HepG2 (cell line): ENCODE measurements around the gene C20orf204. TPM values are rescaled to one million over a fixed set of nuclear protein-coding genes. Genes with fewer than 3 reads are reported as not detected.

Experiments
- AHR ChIP-seq: IDR thresholded peaks from 2 replicates; pipeline ENCODE4 v1.6.1; 2018; ENCODE audit warnings: missing genetic modification reagents, missing compliant biosample characterization
- BCL6 ChIP-seq: IDR thresholded peaks from 2 replicates; pipeline ENCODE4 v1.6.1; 2016; ENCODE audit warnings: missing genetic modification reagents, missing compliant biosample characterization
- CBFB ChIP-seq: sonication (generic); formaldehyde crosslinking; IDR thresholded peaks from 2 replicates; pipeline ENCODE4 v1.4.0; 2020; ENCODE audit warnings: missing genetic modification reagents
- CHD2 ChIP-seq: IDR thresholded peaks from 2 replicates; pipeline ENCODE4 v1.6.1; 2011; ENCODE audit warnings: low read depth, low read length, improper control_type of control experiment
- PPARG ChIP-seq: conservative IDR thresholded peaks from 2 replicates; pipeline ENCODE4 v1.6.1; 2016; ENCODE audit warnings: missing biosample characterization, missing genetic modification reagents
- REL ChIP-seq: sonication (generic); formaldehyde crosslinking; conservative IDR thresholded peaks from 2 replicates; pipeline ENCODE4 v1.8.0; 2022; ENCODE audit warnings: mild to moderate bottlenecking, missing genetic modification reagents, moderate library complexity
- RFX1 ChIP-seq: fragments of 450-650 bp; IDR thresholded peaks from 2 replicates; pipeline ENCODE4 v1.6.1; 2017
- RFXANK ChIP-seq: IDR thresholded peaks from 2 replicates; pipeline ENCODE4 v1.6.1; 2016
- SMAD1 ChIP-seq: sonication (generic); formaldehyde crosslinking; IDR thresholded peaks from 2 replicates; pipeline ENCODE4 v1.4.0; 2020; ENCODE audit warnings: missing genetic modification reagents, low read depth, mild to moderate bottlenecking, borderline replicate concordance
- ZNF331 ChIP-seq: sonication (generic); formaldehyde crosslinking; IDR thresholded peaks from 2 replicates; pipeline ENCODE4 v1.4.0; 2020; ENCODE audit warnings: missing genetic modification reagents
- ZNF350 ChIP-seq: sonication (generic); formaldehyde crosslinking; IDR thresholded peaks from 2 replicates; pipeline ENCODE4 v1.4.0; 2020; ENCODE audit warnings: mild to moderate bottlenecking, low read depth, missing genetic modification reagents, borderline replicate concordance
- ZNF562 ChIP-seq: sonication (generic); formaldehyde crosslinking; IDR thresholded peaks from 2 replicates; pipeline ENCODE4 v1.8.0; 2022; ENCODE audit warnings: missing genetic modification reagents, borderline replicate concordance
- ZNF577 ChIP-seq: sonication (generic); formaldehyde crosslinking; IDR thresholded peaks from 2 replicates; pipeline ENCODE4 v1.4.0; 2020; ENCODE audit warnings: mild to moderate bottlenecking, low read depth, missing genetic modification reagents, borderline replicate concordance
- ZNF605 ChIP-seq: sonication (generic); formaldehyde crosslinking; IDR thresholded peaks from 2 replicates; pipeline ENCODE4 v1.8.0; 2022; ENCODE audit warnings: mild to moderate bottlenecking, missing genetic modification reagents
- ZNF644 ChIP-seq: IDR thresholded peaks from 2 replicates; pipeline ENCODE4 v1.6.1; 2016; ENCODE audit warnings: low read depth
- ZNF749 ChIP-seq: sonication (generic); formaldehyde crosslinking; IDR thresholded peaks from 2 replicates; pipeline ENCODE4 v1.8.0; 2022; ENCODE audit warnings: mild to moderate bottlenecking, missing genetic modification reagents, moderate library complexity, borderline replicate concordance
- ZSCAN12 ChIP-seq: sonication (generic); formaldehyde crosslinking; IDR thresholded peaks from 2 replicates; pipeline ENCODE4 v1.9.0; 2021; ENCODE audit warnings: mild to moderate bottlenecking, missing genetic modification reagents
- polyA plus RNA-seq, 8 experiments: library from polyadenylated mRNA; depleted of rRNA in 3 of 8; stranded (reverse) in 7 of 8; unstranded in 1 of 8; fragments of >200 nt; fragmentation: Illumina TruSeq in 4 of 8; extraction: Trizol in 4 of 8; gene quantifications; 2 replicates each; pipeline versions ENCODE4 v1.2.1 to v1.2.3, GENCODE V29; 2011 to 2016; ENCODE audit warnings: low read depth in 4 of 8, missing spikeins in 1 of 8, mixed read lengths in 1 of 8; ENCODE audit not compliant: insufficient read depth in 1 of 8
- total RNA-seq, 5 experiments: library from RNA; depleted of rRNA; stranded (reverse); fragments of >200 nt; fragmentation: Illumina TruSeq; extraction: Trizol; gene quantifications; 2 replicates each; pipeline ENCODE4 v1.2.3, GENCODE V29; 2016; ENCODE audit warnings: low read depth in 1 of 5
- TF ChIP-seq, protein P1 (sequence below): sonication (generic); formaldehyde crosslinking; IDR thresholded peaks from 2 replicates; pipeline ENCODE4 v1.4.0; 2020; ENCODE audit warnings: mild to moderate bottlenecking, missing genetic modification reagents
- TF ChIP-seq, protein P2 (sequence below): sonication (generic); formaldehyde crosslinking; conservative IDR thresholded peaks from 2 replicates; pipeline ENCODE4 v1.8.0; 2022; ENCODE audit warnings: mild to moderate bottlenecking, moderate library complexity, missing genetic modification reagents
- TF ChIP-seq, protein P3 (sequence below): sonication (generic); formaldehyde crosslinking; IDR thresholded peaks from 2 replicates; pipeline ENCODE4 v1.9.0; 2022; ENCODE audit warnings: missing genetic modification reagents, mild to moderate bottlenecking, borderline replicate concordance
- TF ChIP-seq, protein P4 (sequence below): sonication (generic); formaldehyde crosslinking; IDR thresholded peaks from 2 replicates; pipeline ENCODE4 v1.5.0; 2020; ENCODE audit warnings: missing genetic modification reagents
- TF ChIP-seq, protein P5 (sequence below): IDR thresholded peaks from 2 replicates; pipeline ENCODE4 v1.6.1; 2012; ENCODE audit warnings: low read depth, low read length, improper control_type of control experiment

Gene C20orf204
- total and polyA plus RNA-seq, 2 of the 13 experiments (the other 11 are each of a cell fraction or from before 2014, with no cell fraction given) = 22.1 to 80.0 TPM

DNA sequence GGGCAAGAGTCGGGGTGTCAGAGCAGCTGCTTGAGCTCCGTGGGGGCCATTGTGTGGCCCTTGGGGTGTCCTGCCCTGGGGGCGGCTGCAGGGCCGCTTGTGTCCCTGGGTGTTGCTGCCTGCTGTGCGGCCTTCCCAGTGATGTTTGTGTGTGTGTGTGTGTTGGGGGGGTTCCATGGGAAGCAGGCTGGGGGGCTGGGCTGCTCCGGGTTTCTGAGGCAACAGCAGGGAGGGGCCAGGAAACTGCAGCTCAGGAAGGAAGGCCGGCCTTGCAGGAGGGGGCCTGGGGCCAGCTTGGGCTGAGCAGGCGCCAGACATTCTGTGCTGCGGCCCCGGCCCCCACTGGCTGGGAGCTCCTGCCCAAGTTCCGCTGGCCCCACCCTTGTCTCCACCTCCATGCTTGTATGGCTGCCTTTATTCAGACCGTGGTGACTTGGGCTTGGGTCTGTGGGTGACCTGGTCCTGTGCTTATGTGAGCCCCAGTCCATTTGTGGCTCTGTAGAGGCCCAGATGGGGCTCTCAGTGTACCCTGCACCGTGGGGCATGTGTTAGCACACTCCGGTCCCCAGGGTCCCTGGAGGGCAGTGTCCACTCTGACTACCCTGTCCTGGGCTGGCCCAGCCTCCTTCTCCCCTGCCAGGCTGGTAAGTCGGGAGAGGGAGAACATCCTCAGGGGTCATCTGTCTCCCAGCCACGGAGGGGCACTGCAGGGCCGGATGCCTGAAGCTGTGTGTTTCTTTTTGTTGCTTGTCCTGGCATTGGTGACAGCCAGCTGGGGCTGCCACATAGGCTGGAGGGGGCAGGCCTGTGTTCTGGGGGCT, 18.1 kb downstream of the C20orf204 start (continued):
- TF ChIP-seq, protein P1, sequence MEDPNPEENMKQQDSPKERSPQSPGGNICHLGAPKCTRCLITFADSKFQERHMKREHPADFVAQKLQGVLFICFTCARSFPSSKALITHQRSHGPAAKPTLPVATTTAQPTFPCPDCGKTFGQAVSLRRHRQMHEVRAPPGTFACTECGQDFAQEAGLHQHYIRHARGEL (CRISPR knock-in tag) = no peak
- TF ChIP-seq, protein P2, sequence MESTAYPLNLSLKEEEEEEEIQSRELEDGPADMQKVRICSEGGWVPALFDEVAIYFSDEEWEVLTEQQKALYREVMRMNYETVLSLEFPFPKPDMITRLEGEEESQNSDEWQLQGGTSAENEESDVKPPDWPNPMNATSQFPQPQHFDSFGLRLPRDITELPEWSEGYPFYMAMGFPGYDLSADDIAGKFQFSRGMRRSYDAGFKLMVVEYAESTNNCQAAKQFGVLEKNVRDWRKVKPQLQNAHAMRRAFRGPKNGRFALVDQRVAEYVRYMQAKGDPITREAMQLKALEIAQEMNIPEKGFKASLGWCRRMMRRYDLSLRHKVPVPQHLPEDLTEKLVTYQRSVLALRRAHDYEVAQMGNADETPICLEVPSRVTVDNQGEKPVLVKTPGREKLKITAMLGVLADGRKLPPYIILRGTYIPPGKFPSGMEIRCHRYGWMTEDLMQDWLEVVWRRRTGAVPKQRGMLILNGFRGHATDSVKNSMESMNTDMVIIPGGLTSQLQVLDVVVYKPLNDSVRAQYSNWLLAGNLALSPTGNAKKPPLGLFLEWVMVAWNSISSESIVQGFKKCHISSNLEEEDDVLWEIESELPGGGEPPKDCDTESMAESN = peak; percentile 87
- TF ChIP-seq CBFB (CRISPR knock-in tag) = peak; percentile 46; the same call in 1 of the 2 replicates
- TF ChIP-seq AHR = peak; percentile 98; the same call in 1 of the 2 replicates
- peak; percentile 70 for TF ChIP-seq PPARG (CRISPR knock-in tag)
- TF ChIP-seq, protein P3, sequence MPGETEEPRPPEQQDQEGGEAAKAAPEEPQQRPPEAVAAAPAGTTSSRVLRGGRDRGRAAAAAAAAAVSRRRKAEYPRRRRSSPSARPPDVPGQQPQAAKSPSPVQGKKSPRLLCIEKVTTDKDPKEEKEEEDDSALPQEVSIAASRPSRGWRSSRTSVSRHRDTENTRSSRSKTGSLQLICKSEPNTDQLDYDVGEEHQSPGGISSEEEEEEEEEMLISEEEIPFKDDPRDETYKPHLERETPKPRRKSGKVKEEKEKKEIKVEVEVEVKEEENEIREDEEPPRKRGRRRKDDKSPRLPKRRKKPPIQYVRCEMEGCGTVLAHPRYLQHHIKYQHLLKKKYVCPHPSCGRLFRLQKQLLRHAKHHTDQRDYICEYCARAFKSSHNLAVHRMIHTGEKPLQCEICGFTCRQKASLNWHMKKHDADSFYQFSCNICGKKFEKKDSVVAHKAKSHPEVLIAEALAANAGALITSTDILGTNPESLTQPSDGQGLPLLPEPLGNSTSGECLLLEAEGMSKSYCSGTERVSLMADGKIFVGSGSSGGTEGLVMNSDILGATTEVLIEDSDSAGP (CRISPR knock-in tag) = peak; percentile 77
- TF ChIP-seq SMAD1 = 0 out of 2 replicates have a peak, but pooled peaks have one; percentile 7
- TF ChIP-seq ZNF749 (CRISPR knock-in tag) = no peak; the same call in 1 of the 2 replicates
- TF ChIP-seq BCL6 (CRISPR knock-in tag) = peak; percentile 51
- TF ChIP-seq REL = no peak
- TF ChIP-seq, protein P4, sequence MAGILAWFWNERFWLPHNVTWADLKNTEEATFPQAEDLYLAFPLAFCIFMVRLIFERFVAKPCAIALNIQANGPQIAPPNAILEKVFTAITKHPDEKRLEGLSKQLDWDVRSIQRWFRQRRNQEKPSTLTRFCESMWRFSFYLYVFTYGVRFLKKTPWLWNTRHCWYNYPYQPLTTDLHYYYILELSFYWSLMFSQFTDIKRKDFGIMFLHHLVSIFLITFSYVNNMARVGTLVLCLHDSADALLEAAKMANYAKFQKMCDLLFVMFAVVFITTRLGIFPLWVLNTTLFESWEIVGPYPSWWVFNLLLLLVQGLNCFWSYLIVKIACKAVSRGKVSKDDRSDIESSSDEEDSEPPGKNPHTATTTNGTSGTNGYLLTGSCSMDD (CRISPR knock-in tag) = 0 out of 2 replicates have a peak, but pooled peaks have one; percentile 54
- peak; percentile 10 for TF ChIP-seq ZNF644 (CRISPR knock-in tag)
- no peak for TF ChIP-seq ZNF562
- TF ChIP-seq ZNF331 (CRISPR knock-in tag) = peak; percentile 81
- no peak for TF ChIP-seq CHD2
- TF ChIP-seq ZNF605 (CRISPR knock-in tag) = peak; percentile 94
- TF ChIP-seq ZSCAN12 (CRISPR knock-in tag) = no peak
- TF ChIP-seq, protein P5, sequence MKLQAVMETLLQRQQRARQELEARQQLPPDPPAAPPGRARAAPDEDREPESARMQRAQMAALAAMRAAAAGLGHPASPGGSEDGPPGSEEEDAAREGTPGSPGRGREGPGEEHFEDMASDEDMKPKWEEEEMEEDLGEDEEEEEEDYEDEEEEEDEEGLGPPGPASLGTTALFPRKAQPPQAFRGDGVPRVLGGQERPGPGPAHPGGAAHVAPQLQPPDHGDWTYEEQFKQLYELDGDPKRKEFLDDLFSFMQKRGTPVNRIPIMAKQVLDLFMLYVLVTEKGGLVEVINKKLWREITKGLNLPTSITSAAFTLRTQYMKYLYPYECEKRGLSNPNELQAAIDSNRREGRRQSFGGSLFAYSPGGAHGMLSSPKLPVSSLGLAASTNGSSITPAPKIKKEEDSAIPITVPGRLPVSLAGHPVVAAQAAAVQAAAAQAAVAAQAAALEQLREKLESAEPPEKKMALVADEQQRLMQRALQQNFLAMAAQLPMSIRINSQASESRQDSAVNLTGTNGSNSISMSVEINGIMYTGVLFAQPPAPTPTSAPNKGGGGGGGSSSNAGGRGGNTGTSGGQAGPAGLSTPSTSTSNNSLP = no peak
- peak; percentile 77; the same call in 1 of the 2 replicates for TF ChIP-seq ZNF350 (CRISPR knock-in tag)
- TF ChIP-seq RFXANK (CRISPR knock-in tag) = peak; percentile 91
- TF ChIP-seq ZNF577 (CRISPR knock-in tag) = no peak
- no peak for TF ChIP-seq RFX1
